Measurements from ENCODE around the gene ACOT4.
"Not testable (repeated sequence)": the region's sequence is repeated elsewhere in the genome, so short reads cannot be mapped to it uniquely, and the experiment has no call there.

The ACOT4 gene, protein sequence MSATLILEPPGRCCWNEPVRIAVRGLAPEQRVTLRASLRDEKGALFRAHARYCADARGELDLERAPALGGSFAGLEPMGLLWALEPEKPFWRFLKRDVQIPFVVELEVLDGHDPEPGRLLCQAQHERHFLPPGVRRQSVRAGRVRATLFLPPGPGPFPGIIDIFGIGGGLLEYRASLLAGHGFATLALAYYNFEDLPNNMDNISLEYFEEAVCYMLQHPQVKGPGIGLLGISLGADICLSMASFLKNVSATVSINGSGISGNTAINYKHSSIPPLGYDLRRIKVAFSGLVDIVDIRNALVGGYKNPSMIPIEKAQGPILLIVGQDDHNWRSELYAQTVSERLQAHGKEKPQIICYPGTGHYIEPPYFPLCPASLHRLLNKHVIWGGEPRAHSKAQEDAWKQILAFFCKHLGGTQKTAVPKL

DNA sequence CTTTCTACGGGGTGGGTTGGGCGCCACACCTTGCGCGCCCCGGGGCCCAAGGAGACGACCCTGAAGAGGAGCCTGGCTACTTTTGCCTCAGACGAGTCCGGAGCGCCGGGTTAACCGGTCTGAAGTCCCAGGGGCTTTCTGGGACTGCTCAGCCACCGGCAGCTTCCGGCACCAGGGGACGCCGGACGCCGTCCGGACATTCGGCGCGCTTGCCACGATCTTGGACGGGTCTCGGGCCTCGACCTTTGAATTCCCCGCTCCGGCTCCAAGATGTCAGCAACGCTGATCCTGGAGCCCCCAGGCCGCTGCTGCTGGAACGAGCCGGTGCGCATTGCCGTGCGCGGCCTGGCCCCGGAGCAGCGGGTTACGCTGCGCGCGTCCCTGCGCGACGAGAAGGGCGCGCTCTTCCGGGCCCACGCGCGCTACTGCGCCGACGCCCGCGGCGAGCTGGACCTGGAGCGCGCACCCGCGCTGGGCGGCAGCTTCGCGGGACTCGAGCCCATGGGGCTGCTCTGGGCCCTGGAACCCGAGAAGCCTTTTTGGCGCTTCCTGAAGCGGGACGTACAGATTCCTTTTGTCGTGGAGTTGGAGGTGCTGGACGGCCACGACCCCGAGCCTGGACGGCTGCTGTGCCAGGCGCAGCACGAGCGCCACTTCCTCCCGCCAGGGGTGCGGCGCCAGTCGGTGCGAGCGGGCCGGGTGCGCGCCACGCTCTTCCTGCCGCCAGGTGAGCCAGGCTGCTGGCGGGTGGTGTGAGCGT, at the start of gene ACOT4:
ACOT4 (plus strand) TSS at position 184 of the 760 bp plus-strand sequence; CDS start at position 271, 87 bp downstream.
- no peak for DNase-seq

DNA sequence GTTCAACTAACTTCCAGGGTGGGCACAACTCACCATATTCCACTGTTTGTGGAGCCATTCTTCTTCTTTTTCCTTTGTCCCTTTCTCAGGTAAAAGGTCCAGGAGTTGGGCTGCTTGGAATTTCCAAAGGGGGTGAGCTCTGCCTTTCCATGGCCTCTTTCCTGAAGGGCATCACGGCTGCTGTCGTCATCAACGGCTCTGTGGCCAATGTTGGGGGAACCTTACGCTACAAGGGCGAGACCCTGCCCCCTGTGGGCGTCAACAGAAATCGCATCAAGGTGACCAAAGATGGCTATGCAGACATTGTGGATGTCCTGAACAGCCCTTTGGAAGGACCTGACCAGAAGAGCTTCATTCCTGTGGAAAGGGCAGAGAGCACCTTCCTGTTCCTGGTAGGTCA, 48.7 kb upstream of the ACOT4 start:
- DNase-seq: not testable (repeated sequence)

DNA sequence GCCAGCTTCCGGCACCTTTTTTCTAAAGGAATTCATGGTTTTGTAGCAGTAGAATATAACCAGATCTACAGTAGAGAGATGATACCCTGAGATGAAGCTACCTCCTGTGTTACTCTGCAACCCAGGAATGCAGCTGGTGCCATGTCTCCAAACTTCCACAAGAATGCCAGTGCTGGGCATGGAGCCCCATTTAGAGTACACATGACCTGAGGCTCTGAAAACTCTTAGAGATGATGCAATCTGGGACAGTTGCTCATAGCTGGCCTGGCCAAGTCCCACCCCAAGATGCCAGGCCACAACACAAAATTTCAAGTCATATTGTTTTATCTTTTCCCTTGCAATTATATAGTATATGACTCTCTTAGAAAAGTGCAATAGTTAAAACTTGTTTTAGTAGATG, 46.3 kb upstream of the ACOT4 start:
- not testable (repeated sequence) for DNase-seq

DNA sequence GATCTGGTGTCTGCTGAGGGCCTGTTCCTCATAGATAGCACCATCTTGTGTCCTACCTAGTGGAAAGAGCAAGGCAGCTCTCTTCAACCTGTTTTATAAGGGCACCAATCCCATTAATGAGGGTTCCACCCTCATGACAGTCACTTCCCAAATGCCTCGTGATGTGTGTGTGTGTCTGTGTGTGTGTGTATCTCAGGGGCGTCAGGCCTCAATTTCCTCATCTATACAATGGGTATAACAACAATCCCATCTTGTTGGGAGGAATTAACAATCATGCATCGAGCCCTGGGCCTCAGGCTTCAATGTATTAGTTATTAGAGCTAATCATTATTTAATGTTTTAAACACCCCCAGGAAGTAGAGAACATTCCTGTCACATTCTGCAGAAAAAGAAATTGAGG, 42.6 kb upstream of the ACOT4 start:
- DNase-seq: not testable (repeated sequence)

DNA sequence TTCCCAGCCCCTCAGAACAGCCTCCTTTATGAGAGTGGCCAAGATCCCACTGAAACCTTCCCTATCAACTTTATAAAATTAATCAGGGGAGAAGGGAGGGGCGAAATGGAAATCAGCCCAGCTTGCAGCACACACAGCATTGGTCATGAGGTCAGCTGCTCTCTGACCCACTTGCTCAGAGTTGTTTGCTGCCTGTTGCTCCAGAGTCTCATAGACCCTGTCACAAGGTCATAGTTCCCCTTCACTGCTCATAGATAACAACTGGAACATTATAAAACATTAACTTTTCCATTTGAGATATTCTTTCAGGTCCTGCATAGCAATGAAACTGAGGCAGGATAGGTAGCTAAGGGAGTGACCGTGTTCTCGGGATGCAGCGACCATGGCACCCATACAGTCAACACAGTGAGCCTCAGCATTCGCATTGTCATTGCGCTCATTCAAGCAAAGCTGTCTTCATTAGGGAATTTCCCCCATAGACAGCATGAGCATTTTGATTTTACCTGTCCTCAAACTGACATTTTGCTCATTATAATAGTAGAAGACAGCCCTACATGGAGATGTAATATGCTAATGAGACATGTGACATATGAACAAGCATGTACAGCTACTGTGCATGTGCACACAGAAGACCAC, 41.7 kb upstream of the ACOT4 start:
- not testable (repeated sequence) for DNase-seq

DNA sequence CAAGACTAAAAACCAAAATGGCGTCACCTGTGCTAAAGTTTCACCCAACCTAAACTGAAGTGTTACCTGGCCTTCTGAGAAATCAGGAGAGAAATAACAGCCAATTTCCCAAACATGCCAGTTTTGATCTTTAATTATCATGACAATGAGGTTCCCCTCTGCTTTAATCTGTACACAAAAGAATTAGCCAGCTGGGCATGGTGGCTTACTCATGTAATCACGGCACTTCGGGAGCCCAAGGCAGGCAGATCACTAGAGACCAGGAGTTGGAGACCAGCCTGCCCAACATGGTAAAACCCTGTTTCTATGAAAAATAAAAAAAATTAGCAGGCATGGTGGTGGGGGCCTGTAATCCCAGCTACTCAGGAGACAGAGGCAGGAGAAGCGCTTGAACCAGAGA, 37.8 kb upstream of the ACOT4 start:
- DNase-seq: no peak

DNA sequence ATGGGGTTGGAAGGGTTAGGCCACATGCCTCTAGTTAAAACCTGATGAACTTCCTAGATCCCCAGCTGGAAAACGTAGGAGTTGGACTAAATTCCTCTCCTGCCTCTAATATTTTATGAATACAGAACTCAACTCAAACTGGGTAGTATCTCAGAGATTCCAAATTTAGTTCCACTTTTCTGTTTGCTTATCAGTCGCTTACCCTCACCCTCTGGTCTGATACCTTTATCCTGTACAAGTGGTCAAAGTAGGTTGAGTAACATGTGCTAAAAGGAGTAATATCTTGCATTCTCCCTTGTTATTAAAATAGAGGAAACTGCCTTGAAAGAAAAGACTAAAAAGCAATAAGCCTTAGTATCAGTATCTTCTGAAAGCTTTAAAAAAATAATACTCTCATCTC, 34.5 kb upstream of the ACOT4 start:
- not testable (repeated sequence) for DNase-seq

DNA sequence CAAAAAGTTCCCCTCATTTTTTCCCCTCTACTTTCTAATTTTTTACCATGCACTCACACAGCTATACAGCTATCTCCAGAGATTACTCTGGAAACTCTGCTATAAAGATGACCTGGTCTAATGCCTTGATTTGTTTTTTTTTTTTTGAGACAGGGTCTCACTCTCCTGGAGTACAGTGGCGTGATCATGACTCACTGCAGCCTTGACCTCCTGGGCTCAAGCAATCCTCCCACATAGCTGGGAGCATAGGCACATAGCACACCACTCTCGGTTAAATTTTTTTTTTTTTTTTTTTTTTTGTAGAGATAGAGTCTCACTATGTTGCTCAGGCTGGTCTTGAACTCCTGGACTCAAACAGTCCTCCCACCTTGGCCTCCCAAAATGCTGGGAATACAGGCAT, 33.4 kb upstream of the ACOT4 start:
- not testable (repeated sequence) for DNase-seq

DNA sequence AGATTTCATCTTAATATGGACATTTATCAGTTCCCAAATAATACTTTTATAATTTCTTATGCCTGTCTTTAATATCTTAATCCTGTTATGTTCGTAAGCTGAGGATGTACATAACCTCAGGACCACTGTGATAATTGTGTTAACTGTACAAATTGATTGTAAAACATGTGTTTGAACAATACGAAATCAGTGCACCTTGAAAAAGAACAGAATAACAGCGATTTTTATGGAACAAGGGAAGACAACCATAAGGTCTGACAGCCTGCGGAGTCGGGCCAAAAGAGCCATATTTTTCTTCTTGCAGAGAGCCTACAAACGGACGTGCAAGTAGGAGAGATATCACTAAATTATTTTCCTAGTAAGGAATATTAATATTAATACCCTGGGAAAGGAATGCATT, 29.4 kb upstream of the ACOT4 start:
- DNase-seq: not testable (repeated sequence)

DNA sequence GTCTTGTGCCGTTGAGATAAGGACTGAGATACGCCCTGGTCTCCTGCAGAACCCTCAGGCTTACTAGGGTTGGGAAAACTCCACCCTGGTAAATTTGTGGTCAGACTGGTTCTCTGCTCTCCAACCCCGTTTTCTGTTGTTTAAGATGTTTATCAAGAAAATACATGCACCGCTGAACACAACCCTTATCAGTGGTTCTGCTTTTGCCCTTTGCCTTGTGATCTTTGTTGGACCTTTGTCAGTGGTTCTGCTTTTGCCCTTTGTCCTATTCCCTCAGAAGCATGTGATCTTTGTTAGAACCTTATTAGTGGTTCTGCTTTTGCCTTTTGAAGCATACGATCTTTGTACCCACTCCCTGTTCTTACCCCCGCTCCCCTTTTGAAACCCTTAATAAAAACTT, 29.0 kb upstream of the ACOT4 start:
- DNase-seq: not testable (repeated sequence)

DNA sequence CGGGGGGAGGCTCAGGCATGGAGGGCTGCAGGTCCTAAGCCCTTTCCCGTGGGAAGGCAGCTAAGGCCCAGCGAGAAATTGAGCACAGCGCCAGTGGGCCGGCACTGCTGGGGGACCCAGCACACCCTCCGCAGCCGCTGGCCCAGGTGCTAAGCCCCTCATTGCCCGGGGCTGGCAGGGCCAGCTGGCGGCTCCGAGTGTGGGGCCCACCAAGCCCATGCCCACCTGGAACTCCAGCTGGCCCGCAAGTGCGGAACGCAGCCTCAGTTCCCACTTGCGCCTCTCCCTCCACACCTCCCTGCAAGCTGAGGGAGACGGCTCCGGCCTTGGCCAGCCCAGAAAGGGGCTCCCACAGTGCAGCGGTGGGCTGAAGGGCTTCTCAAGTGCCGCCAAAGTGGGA, 25.2 kb upstream of the ACOT4 start:
- not testable (repeated sequence) for DNase-seq

DNA sequence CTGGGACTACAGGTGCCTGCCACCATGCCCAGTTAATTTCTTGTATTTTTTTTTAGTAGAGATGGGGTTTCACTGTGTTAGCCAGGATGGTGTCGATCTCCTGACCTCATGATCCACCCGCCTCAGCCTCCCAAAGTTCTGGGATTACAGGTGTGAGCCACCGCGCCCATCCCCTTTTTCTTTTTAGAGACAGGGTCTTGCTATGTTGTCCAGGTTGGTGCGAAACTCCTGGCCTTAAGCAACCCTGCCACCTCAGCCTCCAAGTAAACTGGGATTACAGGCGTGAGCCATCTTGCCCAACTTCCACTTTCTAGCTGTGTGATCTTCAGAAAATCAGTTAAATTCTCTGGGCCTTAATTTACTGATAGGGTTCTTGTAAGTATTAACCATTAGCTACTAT, 24.7 kb upstream of the ACOT4 start:
- not testable (repeated sequence) for DNase-seq

DNA sequence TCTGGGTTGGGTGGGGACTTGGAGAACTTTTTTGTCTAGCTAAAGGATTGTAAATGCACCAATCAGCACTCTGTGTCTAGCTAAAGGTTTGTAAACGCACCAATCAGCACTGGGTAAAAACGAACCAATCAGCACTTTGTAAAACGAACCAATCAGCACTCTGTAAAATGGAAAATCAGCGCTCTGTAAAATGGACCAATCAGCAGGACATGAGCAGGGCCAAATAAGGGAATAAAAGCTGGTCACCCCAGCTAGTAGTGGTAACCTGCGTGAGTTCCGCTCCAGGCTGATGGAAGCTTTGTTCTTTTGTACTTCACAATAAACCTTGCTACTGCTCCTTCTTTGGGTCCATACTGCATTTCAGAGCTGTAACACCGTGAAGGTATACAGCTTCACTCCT, 24.3 kb upstream of the ACOT4 start:
- no peak for DNase-seq

DNA sequence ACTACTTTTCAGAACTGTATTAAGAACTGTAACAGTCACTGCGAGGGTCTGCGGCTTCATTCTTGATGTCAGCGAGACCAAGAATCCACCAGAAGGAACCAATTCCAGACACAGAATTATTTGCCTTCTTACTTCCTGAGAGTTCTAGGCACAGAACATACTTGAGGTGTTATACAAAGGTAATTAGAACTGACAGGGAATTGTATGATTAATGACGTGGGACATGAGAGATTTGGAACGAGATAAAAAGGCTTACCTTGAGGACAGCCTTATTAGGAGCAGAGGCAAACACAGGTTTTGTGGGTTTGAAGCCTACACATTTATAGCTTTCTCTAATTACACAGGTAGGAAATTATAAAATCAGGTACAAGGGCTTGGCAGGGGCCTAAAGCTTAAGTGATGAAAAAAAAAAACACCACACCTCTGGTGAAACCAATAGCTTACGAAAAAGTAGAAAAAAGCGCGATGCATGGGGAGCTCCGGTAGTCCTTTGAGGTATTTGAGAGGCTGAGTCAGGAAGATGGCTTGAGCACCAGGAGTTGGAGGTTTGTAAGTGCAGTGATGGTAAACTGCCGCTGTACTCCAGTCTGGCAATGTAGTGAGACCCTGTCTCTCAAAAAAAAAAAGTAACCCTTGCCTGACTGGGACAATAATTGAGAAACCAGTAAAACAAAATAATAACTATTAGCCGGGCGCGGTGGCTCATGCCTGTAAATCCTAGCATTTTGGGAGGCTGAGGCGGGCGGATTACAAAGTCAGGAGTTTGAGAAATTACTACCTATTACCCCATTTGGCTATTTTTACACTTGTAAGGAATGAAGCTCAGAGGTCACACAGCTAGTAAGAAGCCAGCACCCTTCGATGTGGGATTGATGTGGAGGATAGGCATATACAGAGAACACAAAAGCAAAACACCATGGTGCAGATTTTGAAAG, 23.5 kb upstream of the ACOT4 start:
- DNase-seq: no peak

DNA sequence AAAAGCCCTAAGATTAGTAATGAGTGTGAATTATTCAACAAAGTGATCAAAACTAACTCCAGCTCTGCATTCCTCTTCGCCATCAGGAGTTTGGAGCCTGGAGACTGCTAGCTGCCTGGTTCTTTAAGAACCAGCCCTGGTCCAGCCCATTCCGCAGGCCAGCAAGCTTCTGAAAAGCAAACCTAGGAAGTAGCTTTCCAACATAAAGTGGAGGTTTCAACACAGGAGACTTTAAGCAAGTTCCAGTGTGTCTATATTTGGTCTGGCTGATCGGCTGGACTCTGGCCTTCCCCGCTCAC, 22.8 kb upstream of the ACOT4 start:
- DNase-seq: not testable (repeated sequence)

DNA sequence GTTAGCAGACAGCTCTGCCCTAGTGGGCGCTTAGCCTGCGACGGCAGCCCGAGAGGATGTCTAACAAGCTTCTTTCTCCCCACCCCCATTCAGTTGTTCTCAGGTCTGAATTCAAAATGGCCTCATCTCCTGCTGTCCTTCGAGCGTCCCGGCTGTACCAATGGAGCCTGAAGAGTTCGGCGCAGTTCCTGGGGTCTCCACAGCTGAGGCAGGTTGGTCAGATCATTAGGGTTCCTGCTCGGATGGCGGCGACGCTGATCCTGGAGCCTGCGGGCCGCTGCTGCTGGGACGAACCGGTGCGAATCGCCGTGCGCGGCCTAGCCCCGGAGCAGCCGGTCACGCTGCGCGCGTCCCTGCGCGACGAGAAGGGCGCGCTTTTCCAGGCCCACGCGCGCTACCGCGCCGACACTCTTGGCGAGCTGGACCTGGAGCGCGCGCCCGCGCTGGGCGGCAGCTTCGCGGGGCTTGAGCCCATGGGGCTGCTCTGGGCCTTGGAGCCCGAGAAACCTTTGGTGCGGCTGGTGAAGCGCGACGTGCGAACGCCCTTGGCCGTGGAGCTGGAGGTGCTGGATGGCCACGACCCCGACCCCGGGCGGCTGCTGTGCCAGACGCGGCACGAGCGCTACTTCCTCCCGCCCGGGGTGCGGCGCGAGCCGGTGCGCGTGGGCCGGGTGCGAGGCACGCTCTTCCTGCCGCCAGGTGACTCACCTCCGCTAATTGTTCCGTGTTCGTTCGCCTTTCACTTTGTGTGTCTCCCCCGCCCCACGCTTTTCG, 22.3 kb upstream of the ACOT4 start, which contains the start of gene ACOT2:
ACOT2 (plus strand) TSS at position 29 of the 774 bp plus-strand sequence; CDS start at position 57, 28 bp downstream.
- peak; percentile 36 for DNase-seq

DNA sequence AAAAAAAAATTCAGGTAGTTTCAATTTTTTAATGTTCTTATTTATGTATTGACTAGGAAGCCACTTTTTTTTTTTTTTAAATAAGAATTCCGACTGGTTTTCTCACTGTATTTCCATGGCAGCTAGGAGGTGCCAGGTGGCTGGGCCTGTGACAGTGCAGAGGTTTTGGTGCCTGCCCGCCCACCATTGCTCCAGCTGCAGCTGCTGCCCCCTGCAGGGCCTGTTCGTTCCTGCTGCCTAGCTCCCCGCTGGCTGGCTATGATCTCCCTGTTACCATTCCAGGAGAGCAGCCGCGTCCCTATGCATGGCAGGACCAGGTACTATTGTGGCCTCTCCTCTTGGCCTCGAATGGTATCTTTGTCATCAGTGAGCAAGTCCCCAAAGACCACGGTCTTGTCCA, 20.8 kb upstream of the ACOT4 start:
- not testable (repeated sequence) for DNase-seq

DNA sequence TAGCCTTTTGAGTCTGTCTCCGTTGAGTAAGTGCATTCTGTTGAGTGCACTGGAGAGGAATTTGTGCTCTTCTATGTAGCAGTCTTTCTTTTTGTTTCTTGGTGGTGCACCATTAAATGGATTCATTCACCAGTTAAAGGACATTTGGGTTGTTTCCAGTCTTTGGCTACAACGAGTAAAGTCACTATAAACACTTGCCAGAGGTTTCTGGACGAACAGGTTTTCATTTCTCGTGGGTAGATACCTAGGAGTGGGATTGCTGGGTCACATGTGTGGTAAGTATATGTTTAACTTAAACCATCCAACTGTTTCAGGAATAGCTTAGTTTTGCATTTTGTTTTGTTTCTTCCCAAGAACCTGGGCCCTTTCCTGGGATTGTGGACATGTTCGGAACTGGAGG, 18.6 kb upstream of the ACOT4 start:
- not testable (repeated sequence) for DNase-seq

DNA sequence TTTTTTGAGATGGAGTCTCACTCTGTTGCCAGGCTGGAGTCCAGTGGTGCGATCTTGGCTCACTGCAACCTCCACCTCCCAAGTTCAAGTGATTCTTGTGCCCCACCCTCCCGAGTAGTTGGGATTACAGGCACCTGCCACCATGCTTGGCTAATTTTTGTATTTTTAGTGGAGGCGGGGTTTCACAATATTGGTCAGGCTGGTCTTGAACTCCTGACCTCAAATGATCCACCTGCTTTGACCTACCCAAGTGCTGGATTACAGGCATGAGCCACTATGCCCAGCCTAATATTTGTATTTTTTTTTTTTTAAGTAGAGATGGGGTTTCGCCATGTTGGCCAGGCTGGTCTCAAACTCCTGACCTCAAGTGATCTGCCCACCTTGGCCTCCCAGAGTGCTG, 17.9 kb upstream of the ACOT4 start:
- not testable (repeated sequence) for DNase-seq

DNA sequence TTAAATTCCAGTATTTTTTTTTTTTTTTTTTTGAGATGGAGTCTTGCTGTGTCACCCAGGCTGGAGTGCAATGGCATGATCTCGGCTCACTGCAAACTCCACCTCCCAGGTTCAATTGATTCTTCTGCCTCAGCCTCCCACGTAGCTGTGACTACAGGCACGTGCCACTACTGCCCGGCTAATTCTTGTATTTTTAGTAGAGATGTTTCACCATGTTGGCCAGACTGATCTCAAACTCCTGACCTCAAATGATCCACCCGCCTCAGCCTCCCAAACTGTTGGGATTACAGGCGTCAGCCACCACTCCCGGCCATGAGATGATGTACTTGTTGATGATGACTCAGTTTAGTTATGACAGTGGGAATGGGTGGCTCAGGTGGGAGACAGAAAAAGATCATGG, 17.4 kb upstream of the ACOT4 start:
- DNase-seq: not testable (repeated sequence)

DNA sequence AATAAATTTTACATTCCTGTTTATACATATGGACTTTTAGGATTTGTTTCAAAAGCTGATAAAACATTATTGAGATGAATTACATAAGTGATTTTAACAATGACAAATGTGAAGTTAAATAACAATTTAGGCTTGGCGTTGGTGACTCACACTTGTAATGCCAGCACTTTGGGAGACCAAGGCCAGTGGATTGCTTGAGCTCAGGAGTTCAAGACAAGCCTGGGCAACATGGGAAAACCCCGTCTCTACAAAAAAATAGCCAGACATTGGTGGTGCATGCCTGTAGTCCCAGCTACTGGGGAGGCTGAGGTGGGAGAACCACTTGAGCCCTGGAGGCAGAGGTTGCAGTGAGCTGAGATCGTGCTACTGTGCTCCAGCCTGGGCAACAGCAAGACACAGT, 15.3 kb upstream of the ACOT4 start:
- no peak for DNase-seq

DNA sequence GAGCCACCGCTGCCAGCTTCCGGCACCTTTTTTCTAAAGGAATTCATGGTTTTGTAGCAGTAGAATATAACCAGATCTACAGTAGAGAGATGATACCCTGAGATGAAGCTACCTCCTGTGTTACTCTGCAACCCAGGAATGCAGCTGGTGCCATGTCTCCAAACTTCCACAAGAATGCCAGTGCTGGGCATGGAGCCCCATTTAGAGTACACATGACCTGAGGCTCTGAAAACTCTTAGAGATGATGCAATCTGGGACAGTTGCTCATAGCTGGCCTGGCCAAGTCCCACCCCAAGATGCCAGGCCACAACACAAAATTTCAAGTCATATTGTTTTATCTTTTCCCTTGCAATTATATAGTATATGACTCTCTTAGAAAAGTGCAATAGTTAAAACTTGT, 14.5 kb upstream of the ACOT4 start:
- DNase-seq: not testable (repeated sequence)
